ENCODE measurements around the gene HDAC4.
A peak's percentile ranks its signal among the peaks of the same experiment; 100 is the strongest.

The HDAC4 gene

GRCh38 chr2:239425631-239426030 lies 24.8 kb upstream of the HDAC4 start:
- no peak for DNase-seq

- no peak for DNase-seq
These were observed 23.7 kb upstream of the HDAC4 start for GRCh38 chr2:239424337-239425045.

- DNase-seq, result no peak
These were observed 22.7 kb upstream of the HDAC4 start for GRCh38 chr2:239423551-239423950.

- no peak for DNase-seq
These were observed 21.0 kb upstream of the HDAC4 start for GRCh38 chr2:239421851-239422250.

- DNase-seq, result no peak
These were observed 19.3 kb upstream of the HDAC4 start for GRCh38 chr2:239420082-239420481.

GRCh38 chr2:239418918-239419317 lies 18.1 kb upstream of the HDAC4 start:
- DNase-seq, result no peak

DNA sequence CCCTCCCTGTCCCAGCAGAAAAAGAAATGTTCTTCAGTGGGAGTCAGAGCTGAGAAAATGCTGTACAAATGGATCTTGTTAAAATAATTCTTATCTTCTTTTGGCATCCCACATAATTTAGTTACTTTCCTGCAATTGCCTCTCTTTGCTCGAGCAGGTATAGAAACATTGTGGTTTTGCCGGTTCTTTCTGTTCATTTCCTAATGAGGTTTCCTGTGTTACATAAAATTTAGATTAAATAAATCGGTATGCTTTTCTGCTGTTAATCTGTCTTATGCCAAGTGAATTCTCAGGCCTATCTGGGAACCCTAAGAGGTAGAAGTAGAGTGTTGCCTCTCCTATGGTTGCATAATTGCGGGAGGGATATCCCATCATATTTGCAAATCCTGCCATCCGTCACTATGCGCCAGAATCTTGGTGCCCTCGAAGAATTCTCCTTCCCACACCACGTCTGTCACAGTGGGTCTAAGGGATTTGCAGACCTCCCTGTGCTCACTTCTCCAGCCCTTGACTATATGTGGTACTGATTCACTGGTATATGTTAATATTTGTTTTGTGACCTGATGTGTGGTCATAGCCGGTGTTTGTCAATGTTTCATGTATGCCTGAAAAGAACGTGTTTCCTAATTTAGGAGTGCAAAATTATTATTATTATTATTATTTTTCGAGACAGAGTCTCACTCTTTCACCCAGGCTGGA lies 12.2 kb upstream of the HDAC4 start:
- DNase-seq, result no peak

GRCh38 chr2:239411549-239412319 lies 10.9 kb upstream of the HDAC4 start:
- DNase-seq, result no peak

DNA sequence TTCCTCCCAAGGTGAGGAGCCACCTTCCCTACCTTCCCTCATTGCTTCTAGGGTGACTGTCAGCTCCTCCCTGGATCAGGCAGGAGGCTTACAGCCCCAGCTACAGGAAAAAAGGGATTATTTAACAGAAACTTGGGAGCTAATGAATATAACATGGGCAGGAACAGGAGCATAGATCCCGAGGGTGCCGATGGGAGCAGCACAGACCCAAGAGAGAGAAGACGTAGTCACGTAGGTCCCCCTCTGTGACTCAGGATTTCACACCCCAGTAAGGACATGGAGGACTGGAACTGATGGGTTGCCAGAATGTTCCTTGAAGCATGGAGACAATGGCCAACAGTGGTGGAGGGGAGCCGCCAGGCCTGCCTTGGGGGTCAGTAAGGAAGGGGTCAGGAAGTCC lies 10.3 kb upstream of the HDAC4 start:
- DNase-seq, result no peak

GRCh38 chr2:239409976-239410375 lies 9.2 kb upstream of the HDAC4 start:
- no peak for DNase-seq

- DNase-seq, result no peak
These were observed 6.3 kb upstream of the HDAC4 start for GRCh38 chr2:239407112-239407511.

- no peak for DNase-seq
These were observed 5.6 kb upstream of the HDAC4 start for GRCh38 chr2:239406316-239406995.

GRCh38 chr2:239405071-239405470 lies 4.3 kb upstream of the HDAC4 start:
- DNase-seq, result no peak

DNA sequence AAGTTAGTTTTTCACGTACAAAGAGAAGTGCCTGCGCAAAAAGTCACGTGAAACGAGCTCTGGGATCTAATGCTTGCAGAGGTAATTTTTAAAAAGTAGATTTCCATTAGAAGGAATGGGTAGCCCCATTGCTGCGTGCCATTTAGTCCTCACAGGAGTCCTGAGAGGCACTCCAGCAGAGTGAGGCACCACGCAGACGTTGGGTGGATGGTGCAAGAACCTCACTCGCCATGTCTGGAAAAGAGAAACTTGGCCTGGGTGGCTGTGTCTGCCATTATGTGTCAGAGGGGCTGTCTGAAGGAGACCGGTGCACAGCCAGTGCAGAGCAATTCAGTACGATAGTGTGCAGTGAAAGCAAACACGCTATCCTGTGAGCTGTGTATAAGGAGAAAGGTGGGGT lies 1.8 kb upstream of the HDAC4 start:
- no peak for DNase-seq

- DNase-seq, result no peak
These were observed 1.0 kb upstream of the HDAC4 start for GRCh38 chr2:239401881-239402233.

DNA sequence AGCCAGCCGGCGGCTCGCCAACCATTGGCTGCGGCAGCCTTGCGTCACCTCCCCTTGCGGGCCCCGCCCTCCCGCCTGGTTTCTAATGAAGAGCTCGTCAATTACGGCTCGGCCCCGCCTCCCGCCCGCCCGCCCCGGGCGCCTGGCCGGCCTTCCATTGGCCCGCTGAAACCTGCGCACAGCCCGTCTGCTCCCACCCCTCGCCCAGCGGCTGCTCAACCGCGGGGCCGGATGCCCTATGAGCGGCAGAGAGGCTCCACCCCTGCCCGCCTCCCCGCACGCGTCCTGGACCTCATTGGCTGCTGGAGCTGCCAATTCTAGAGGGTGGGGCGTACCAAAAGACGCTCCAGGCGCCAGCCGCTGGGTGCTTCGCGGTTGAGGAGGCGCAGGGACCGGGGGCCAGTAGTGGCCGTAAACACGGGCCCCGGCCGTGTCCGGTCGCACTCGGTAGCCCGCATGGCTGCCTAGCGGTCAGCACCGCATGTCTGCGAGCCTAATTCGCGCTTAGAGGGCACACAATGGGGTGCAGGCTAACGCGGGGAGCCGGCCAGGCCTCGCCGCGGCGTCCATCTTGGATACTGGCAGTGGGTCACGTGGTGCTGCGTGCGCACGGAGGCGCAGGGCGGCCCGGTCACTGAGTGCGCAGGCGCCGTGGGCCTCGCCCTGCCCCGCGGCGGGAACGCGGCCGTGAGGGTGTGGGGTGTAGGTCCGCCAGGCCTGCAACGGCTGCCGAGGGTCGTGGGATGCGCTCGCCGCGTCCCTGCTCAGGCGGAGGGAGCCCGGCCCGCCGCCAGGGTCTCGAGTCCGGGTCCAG lies 454 bp upstream of the HDAC4 start:
- DNase-seq, result peak; percentile 100

DNA sequence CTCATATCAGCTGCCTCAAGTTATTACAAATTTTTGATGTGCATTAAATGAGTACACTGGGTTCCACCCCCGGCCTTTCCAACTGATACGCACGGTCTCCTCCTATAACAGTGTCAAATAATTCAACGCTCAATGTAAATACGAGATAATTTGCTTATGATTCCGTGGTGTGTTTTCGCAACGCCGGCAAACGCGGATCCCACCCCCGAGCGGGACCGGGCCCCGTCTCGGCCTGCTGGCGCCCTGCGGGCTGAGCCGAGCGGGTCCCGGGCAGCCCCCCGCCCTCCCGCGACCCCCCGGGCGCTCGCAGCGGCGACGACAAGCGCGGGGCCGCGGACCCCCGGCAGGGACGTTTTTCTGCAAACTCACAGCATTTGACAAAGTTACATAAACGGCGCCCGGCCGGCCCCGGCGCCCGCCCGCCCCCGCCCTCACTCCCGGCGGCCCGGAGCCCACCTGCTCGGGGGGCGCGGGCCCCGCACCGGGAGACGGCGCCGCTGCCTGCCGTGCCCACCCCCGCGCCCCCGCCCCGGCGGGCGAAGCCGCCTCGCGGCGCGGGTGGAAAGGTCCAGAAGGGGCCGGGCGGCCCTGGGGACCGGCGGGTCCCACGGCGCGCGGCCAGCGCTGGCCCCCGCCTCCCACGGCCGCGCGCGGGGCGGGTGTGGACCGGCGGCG lies 762 bp downstream of the HDAC4 start:
- DNase-seq, result peak; percentile 23

DNA sequence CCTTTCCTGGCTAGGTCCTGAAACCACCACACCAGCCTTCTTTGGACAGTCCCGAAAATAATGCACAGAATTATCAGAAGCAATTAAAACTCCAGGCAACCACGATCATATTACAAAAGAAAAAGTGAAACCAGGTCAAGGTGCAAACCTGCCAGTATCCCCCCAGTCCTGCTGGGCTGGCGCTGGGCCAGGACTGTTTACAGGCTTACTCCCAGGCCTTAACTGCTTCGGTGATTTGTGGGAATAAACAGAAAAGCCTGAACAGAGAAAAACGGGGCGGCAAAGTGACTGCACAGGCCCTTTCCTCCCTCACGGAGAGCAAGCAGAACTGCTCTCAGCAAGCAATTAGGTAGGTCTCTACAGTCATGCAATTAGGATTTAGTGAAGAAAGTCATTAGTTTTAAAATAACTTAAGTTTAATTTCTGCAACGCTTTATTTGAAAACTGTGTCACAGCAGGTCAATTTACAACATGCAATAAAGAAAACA lies 1.3 kb downstream of the HDAC4 start:
- peak; percentile 62 for DNase-seq

DNA sequence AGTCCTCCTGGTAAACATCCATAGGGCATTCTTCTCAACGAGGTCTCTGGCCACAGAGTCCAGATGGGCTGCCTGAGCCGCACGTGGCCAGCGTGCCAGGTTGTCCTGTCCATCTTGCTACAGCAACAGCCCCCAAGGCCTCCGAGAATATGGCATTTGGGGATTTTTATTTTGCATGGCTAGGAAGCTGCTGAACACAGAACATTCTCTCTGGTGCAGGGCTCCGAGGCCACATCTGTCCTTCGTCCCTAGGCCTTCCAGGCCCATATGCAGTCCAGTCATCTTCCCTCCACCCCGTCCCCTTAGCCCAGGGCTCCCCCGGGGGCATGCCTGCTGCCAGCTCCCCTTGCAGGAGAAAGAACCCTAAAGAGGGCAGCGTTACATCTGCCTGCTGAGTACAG lies 2.3 kb downstream of the HDAC4 start:
- no peak for DNase-seq

GRCh38 chr2:239397931-239398471 lies 2.8 kb downstream of the HDAC4 start:
- DNase-seq, result no peak
